Spleen (tissue), 11 donors: ENCODE measurements around the gene FIG4. TPM values are rescaled to one million over a fixed set of nuclear protein-coding genes. Genes with fewer than 3 reads are reported as not detected.

Experiments used
- DNase-seq: peaks from one replicate; pipeline ENCODE4 v3.0.0-alpha.2; 2020
- H3K27ac ChIP-seq, 8 donors: fragments of 200-600 bp; sonication (generic) in 7 of 8; 1 replicate in 4 of 8; 2 replicates in 4 of 8; pipeline versions ENCODE4 v1.5.0 to v1.8.0; 2016 to 2021; ENCODE audit warnings: inconsistent platforms in 4 of 8, mild to moderate bottlenecking in 4 of 8, moderate library complexity in 1 of 8
- H3K27me3 ChIP-seq, 7 donors: fragments of 200-600 bp; sonication (generic) in 6 of 7; replicated peaks in 1 of 7; 1 replicate in 4 of 7; 2 replicates in 3 of 7; pipeline versions ENCODE4 v1.5.0 to v1.8.0; 2016 to 2021; ENCODE audit warnings: inconsistent platforms in 3 of 7, mild to moderate bottlenecking in 1 of 7
- H3K36me3 ChIP-seq, 6 donors: fragments of 200-600 bp; sonication (generic) in 5 of 6; 1 replicate in 4 of 6; 2 replicates in 2 of 6; pipeline versions ENCODE4 v1.5.0 to v1.8.0; 2016 to 2021; ENCODE audit warnings: inconsistent platforms in 2 of 6
- H3K4me1 ChIP-seq, 6 donors: fragments of 200-600 bp; sonication (generic) in 5 of 6; 1 replicate in 3 of 6; 2 replicates in 3 of 6; pipeline versions ENCODE4 v1.5.0 to v1.8.0; 2016 to 2021; ENCODE audit warnings: inconsistent platforms in 3 of 6
- H3K4me3 ChIP-seq, 8 donors: fragments of 200-600 bp; sonication (generic) in 7 of 8; 1 replicate in 4 of 8; 2 replicates in 4 of 8; pipeline versions ENCODE4 v1.5.0 to v1.8.0; 2016 to 2021; ENCODE audit warnings: inconsistent platforms in 4 of 8, mild to moderate bottlenecking in 4 of 8, moderate library complexity in 2 of 8
- H3K9me3 ChIP-seq, 8 donors: fragments of 200-600 bp; sonication (generic) in 7 of 8; 1 replicate in 4 of 8; 2 replicates in 4 of 8; pipeline versions ENCODE4 v1.5.0 to v1.8.0; 2016 to 2021; ENCODE audit warnings: inconsistent platforms in 4 of 8
- POLR2A ChIP-seq, 3 donors: fragments of 450-650 bp; IDR thresholded peaks; one replicate each; pipeline ENCODE4 v1.5.1; 2017; ENCODE audit warnings: antibody characterized with exemption in 3 of 3, mild to moderate bottlenecking in 1 of 3
- POLR2AphosphoS5 ChIP-seq, 3 donors: sonication (generic); formaldehyde crosslinking; IDR thresholded peaks; one replicate each; pipeline ENCODE4 v1.5.1; 2017; ENCODE audit warnings: antibody characterized with exemption in 3 of 3
- WGBS, 5 donors: extraction: QIAGEN DNeasy Blood & Tissue Kit in 3 of 5; methylation state at CpG; one replicate each; pipeline versions ENCODE4 v1.1.5 to v1.1.7; 2013 to 2018; 5-methylcytosine and 5-hydroxymethylcytosine counted together
- intact Hi-C: fragments of 100-400 bp; cut with DNase I; formaldehyde crosslinking; loops from one replicate; pipeline ENCODE4 v1.15.0; 2023; ENCODE audit warnings: low total_unique reads
- polyA plus RNA-seq, 3 donors: library from polyadenylated mRNA; stranded (reverse); fragments of 200-250 nt; gene quantifications; one replicate each; pipeline ENCODE4 v1.2.1, GENCODE V29; 2013
- total RNA-seq, 7 donors: library from RNA; depleted of rRNA in 3 of 7; stranded (reverse); fragments of >200 nt in 3 of 7; fragmentation: NEBNext Ultra II Directional in 4 of 7; extraction: Animal tissue kit (Norgen Biotek cat#: 25700) in 4 of 7; gene quantifications; one replicate each; pipeline versions ENCODE4 v1.1.0 to v1.2.1, GENCODE V29; 2016 to 2021
- TF ChIP-seq, protein P1 (sequence below), 11 experiments: fragments of 200-600 bp in 7 of 11; fragments of 450-650 bp in 4 of 11; sonication (generic) in 4 of 11; IDR thresholded peaks in 8 of 11; conservative IDR thresholded peaks in 3 of 11; 1 replicate in 7 of 11; 2 replicates in 4 of 11; pipeline versions ENCODE4 v1.4.0 to v1.8.0; 2016 to 2021; ENCODE audit warnings: antibody characterized with exemption in 11 of 11, inconsistent platforms in 4 of 11, mild to moderate bottlenecking in 1 of 11
- donor health status: healthy with polysubstance abuse.
- donor health status: DM: no; HTN: no; CAD: no; lungs with moderate emphysema.
- donor health status: DM: no; HTN: no; CAD: no.
- donor health status: Bipolar disorder and iron deficiency.
- donor health status: healthy.
- donor health status: DM: no; HTN: no; CAD: no.
- donor health status: DM: yes; HTN: yes; CAD: no.

FIG4 gene
- total and polyA plus RNA-seq, 10 donors, result 10.2 to 35.1 (median 26.2) TPM

DNA sequence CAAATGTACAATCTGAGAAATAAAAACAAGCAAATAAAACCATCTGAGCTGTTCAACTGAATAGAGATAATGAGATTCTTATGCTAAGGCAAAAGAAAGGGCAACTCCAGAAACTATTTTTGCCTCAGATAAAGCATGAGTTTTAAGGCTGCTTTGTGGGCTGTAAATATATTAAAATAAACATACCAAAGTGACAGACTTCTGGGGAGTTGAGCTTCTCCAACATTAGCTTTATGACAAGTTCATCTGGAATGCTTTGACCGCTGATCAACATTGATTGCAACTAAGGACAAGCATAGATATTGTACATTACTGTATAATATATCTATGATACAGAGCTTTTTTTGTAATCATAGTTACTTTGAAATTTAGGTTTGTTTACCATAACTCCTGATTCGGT lies 19.4 kb upstream of the FIG4 start:
- DNase-seq, result no peak
- Histone ChIP-seq H3K27me3 (no peaks in the 10 kb centered on the region), H3K4me3 (no peak overlapping the region), H3K9me3 (peaks cover 0 to 2% (median 0%) of the 10 kb centered on the region in 8 donors), H3K36me3 (peaks cover 0 to 25% (median 0%) of the 10 kb centered on the region in 6 donors), H3K27ac (no peak overlapping the region), H3K4me1 (no peaks in the 10 kb centered on the region)
- 77 to 94% (median 90%) methylated on average over 2 of the region's 2 CpGs for WGBS, 5 donors
- intact Hi-C loops, result no loop called here
- no peak for TF ChIP-seq POLR2A (IDR thresholded peaks at IDR 0.05)
- no peak for TF ChIP-seq POLR2AphosphoS5 (IDR thresholded peaks at IDR 0.05)
- TF ChIP-seq, protein P1, sequence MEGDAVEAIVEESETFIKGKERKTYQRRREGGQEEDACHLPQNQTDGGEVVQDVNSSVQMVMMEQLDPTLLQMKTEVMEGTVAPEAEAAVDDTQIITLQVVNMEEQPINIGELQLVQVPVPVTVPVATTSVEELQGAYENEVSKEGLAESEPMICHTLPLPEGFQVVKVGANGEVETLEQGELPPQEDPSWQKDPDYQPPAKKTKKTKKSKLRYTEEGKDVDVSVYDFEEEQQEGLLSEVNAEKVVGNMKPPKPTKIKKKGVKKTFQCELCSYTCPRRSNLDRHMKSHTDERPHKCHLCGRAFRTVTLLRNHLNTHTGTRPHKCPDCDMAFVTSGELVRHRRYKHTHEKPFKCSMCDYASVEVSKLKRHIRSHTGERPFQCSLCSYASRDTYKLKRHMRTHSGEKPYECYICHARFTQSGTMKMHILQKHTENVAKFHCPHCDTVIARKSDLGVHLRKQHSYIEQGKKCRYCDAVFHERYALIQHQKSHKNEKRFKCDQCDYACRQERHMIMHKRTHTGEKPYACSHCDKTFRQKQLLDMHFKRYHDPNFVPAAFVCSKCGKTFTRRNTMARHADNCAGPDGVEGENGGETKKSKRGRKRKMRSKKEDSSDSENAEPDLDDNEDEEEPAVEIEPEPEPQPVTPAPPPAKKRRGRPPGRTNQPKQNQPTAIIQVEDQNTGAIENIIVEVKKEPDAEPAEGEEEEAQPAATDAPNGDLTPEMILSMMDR (IDR thresholded peaks at IDR 0.05 in 8 of 11, conservative IDR thresholded peaks at IDR 0.05 in 3 of 11), result no peak

DNA sequence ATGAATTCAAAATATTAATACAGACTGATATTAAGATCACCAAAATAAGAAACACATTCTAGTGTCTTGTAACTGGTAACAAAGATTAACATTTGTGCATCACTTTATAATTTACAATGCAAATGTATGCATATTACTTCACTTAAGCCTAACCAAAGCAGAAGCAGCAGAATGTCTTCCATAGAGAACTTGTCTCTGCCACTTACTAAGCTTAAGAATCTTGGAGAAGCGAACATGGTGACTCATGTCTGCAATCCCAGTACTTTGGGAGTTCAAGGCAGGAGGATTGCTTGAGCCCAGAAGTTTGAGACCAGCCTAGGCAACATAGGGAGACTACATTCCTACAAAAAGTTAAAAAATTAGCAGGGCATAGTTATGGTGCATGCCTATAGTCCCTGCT lies 18.9 kb upstream of the FIG4 start:
- H3K4me1 ChIP-seq, result no peaks in the 10 kb centered on the region
- TF ChIP-seq, protein P1 (IDR thresholded peaks at IDR 0.05 in 8 of 11, conservative IDR thresholded peaks at IDR 0.05 in 3 of 11), result no peak
- TF ChIP-seq POLR2AphosphoS5 (IDR thresholded peaks at IDR 0.05) (no peak), POLR2A (IDR thresholded peaks at IDR 0.05) (no peak)
- no peak overlapping the region for H3K4me3 ChIP-seq
- intact Hi-C loops, result no loop called here
- no peak for DNase-seq
- H3K27ac ChIP-seq, result no peak overlapping the region
- no peaks in the 10 kb centered on the region for H3K27me3 ChIP-seq
- H3K36me3 ChIP-seq, result peaks cover 0 to 25% (median 0%) of the 10 kb centered on the region in 6 donors
- peaks cover 0 to 3% (median 0%) of the 10 kb centered on the region in 8 donors for H3K9me3 ChIP-seq
- WGBS, 5 donors, result 84 to 98% (median 94%) methylated on average over 1 of the region's 1 CpG

DNA sequence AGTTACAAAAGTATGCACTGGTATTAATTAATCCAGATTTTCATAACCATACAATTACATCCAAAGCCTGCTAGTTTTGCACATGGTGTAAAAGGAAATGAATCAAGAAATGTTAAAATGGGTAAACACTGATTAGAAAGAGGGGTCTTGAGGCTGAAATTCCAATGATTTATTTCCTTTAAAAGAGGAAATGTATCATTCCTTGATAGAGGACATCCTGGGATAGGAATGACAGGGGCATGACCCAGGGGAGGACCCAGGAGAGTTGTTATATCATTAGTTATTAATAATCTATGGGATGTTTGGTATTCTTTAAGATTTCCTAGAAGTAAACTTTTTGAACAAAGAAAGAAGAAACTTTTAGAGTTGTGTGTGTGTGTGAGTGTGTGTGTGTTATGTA lies 18.3 kb upstream of the FIG4 start:
- TF ChIP-seq POLR2A (IDR thresholded peaks at IDR 0.05), result no peak
- TF ChIP-seq, protein P1 (IDR thresholded peaks at IDR 0.05 in 8 of 11, conservative IDR thresholded peaks at IDR 0.05 in 3 of 11), result no peak
- no peak for TF ChIP-seq POLR2AphosphoS5 (IDR thresholded peaks at IDR 0.05)
- H3K36me3 ChIP-seq, result peaks cover 0 to 25% (median 0%) of the 10 kb centered on the region in 6 donors
- intact Hi-C loops, result no loop called here

DNA sequence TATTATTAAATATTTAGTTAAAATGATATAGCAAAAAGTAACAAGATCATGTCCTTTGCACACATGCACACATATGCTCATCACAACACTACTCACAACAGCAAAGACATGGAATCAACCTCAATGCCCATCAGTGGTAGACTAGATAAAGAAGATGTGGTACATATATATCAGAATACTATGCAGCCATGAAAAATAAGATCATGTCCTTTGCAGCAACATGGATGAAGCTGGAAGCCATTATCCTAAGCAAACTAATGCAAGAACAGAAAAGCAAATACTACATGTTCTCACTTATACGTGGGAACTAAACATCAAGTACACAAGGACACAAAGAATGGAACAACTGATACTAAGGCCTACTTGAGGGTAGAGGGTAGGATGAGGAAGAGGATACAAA lies 14.4 kb upstream of the FIG4 start:
- no peak overlapping the region for H3K27ac ChIP-seq
- no peak overlapping the region for H3K4me3 ChIP-seq
- intact Hi-C loops, result no loop called here
- WGBS, 5 donors, result 90 to 100% (median 98%) methylated on average over 1 of the region's 1 CpG
- no peak for DNase-seq
- peaks cover 0 to 3% (median 0%) of the 10 kb centered on the region in 8 donors for H3K9me3 ChIP-seq
- no peaks in the 10 kb centered on the region for H3K4me1 ChIP-seq
- no peaks in the 10 kb centered on the region for H3K27me3 ChIP-seq
- H3K36me3 ChIP-seq, result peaks cover 0 to 1% (median 0%) of the 10 kb centered on the region in 6 donors
- TF ChIP-seq POLR2AphosphoS5 (IDR thresholded peaks at IDR 0.05) (no peak), POLR2A (IDR thresholded peaks at IDR 0.05) (no peak)
- TF ChIP-seq, protein P1 (IDR thresholded peaks at IDR 0.05 in 8 of 11, conservative IDR thresholded peaks at IDR 0.05 in 3 of 11), result no peak

More for the DNA sequence above, 18.3 kb upstream of the FIG4 start:
- Histone ChIP-seq H3K27ac (no peak overlapping the region), H3K4me1 (no peaks in the 10 kb centered on the region), H3K27me3 (no peaks in the 10 kb centered on the region), H3K9me3 (peaks cover 0 to 3% (median 0%) of the 10 kb centered on the region in 8 donors), H3K4me3 (no peak overlapping the region)
- no peak for DNase-seq
